ENCODE data around the gene SDC4.

Gene SDC4

DNA sequence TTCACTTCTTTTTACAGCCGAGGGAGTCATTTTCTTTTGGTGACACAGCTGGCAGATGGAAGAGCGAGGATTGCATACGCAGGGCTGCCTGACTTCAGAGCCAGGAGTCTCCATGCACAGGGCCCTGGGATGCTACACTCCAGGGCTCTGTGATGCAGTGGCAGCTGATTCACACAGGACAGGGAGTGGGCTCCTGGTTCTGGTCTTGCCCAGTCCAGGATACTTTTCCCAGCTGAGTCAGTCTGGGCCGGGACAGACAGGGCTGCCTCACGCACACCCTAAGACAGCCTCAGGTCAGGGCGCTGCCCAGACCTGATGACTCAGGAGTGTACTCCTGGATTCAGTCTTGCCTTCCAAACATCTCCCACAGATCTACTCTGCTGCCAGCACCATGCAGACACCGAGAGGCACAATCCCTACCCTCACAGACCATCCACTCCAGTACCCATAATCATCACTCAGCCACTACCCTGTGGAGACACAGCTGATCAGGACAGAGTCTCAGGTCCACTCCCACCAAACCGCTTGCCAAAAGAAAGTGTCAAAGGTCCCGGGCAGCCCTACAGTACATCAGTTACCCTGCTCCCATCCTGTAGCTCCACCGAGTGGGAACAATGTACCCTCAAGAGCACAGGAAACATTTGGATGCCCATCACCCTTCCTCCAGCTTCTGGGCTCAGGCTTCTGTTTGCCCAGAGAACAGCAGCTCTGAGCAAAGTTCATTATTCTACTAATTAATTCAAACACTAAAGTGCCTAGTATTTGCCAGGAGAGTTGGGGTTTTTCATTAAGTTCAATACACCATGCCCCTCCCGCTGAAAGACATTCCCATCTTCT is 11.5 kb downstream of the SDC4 start:
- TF ChIP-seq, protein P1, sequence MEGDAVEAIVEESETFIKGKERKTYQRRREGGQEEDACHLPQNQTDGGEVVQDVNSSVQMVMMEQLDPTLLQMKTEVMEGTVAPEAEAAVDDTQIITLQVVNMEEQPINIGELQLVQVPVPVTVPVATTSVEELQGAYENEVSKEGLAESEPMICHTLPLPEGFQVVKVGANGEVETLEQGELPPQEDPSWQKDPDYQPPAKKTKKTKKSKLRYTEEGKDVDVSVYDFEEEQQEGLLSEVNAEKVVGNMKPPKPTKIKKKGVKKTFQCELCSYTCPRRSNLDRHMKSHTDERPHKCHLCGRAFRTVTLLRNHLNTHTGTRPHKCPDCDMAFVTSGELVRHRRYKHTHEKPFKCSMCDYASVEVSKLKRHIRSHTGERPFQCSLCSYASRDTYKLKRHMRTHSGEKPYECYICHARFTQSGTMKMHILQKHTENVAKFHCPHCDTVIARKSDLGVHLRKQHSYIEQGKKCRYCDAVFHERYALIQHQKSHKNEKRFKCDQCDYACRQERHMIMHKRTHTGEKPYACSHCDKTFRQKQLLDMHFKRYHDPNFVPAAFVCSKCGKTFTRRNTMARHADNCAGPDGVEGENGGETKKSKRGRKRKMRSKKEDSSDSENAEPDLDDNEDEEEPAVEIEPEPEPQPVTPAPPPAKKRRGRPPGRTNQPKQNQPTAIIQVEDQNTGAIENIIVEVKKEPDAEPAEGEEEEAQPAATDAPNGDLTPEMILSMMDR (IDR thresholded peaks at IDR 0.05; ENCODE audit: control insufficient read depth, insufficient read depth, low read depth, low read length, missing control alignments): no peak
- no peak overlapping the region for H3K4me3 ChIP-seq (ENCODE audit: control insufficient read depth, low read depth, low read length)
- peak; percentile 93 for DNase-seq (ENCODE audit: low read depth)

DNA sequence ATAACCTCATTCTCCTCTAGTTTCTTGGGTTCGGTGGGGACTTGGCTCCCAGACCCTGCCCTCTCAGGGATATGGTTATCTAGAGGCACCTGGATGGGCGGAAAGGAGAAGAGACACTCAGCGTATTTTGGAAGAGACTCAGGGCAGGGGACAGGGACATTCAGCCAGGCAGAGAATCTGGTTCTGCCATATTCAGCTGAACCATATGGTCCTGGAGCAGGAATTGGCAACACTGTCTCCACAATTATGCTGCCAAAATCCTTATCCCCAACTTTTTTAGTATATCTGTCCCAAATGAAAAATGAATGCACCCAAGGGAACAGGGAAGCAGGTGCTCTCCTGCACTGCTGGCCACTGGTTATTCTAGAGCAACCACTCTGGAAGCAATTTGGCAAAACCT is 17.7 kb downstream of the SDC4 start:
- TF ChIP-seq, protein P1 (IDR thresholded peaks at IDR 0.05; ENCODE audit: control insufficient read depth, insufficient read depth, low read depth, low read length, missing control alignments): no peak
- DNase-seq (ENCODE audit: low read depth): no peak
- H3K4me3 ChIP-seq (ENCODE audit: control insufficient read depth, low read depth, low read length): no peak overlapping the region

DNA sequence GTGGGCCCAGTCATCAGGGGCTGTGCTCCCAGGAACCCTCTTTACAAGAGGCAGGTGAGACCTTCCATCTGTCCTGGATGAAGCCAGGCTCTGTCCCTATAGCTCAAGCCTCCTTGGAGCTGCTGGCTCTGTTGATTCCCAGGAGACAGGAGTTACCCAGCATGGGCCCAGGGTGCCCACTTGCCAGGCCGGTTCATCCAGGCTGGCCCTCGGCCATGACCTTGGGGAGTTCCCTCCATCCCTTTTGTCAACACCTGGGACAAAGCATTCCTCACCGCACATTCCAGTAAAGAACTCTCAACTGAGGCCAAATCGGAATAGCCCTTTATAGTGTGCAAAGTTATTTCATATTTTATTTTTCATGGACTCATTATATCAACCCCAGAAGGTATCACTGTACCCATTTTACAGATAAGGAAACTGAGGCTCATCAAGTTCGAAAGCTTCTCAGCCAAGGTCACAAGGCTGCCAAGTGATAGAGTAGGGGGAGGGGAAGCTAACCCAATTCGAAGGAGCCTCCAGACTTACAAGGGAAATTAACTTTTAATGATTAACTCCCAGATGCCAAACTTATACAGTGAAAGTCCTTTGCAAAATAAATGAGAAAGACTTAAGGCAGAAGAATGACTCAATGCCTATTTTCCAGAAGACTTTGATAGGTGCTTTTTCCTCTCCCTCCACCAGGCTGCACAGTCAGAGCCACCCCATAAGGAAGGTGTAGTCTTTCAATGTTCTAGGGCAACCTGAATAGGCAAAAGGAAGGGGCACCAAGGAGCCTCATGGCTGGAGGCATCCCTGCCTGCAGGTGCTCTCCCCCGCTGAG is 18.5 kb downstream of the SDC4 start:
- no peak for DNase-seq (ENCODE audit: low read depth)
- TF ChIP-seq, protein P1 (IDR thresholded peaks at IDR 0.05; ENCODE audit: control insufficient read depth, insufficient read depth, low read depth, low read length, missing control alignments): no peak

DNA sequence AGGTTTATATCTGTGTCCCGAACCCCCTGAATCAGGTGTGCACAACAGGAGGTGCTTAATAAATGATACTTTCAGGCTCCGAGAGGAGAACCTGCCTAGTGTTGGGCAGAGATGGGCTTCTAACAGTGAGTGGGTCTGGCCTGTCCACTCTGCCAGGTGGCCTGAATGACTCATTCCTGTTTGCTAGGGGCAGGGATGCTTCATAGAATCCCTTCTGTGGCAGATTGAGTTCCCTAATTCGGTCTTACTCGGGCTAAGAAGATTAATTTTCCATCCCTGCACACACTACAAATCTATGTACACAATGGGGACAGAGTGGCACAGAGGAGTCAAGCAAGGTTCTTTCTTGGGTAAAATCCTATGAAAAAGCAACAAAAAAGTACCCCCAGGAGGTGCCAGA is 19.8 kb downstream of the SDC4 start:
- no peak overlapping the region for H3K4me3 ChIP-seq (ENCODE audit: control insufficient read depth, low read depth, low read length)
- TF ChIP-seq, protein P1 (IDR thresholded peaks at IDR 0.05; ENCODE audit: control insufficient read depth, insufficient read depth, low read depth, low read length, missing control alignments): no peak
- no peak for DNase-seq (ENCODE audit: low read depth)

More for the DNA sequence above, 18.5 kb downstream of the SDC4 start:
- no peak overlapping the region for H3K4me3 ChIP-seq (ENCODE audit: control insufficient read depth, low read depth, low read length)

DNA sequence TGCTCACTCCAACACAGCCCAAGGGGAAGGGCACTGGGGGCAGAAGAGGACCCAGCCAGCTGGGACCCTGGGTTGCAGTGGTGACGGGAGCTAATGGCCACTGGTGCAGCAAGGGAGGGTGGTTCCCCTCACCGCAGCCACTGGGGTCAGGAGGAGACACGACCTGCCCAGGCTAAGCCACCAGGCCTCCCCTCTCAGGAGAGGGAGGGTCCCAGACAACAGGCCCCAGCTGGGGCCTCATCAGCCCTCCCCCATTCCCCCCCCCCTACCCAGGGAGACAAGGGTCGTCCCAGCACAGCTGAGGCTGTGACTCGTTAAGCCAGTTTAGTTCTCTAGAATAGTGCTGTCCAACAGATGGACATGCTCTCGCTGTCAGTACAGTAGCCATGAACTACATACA is 22.9 kb downstream of the SDC4 start:
- H3K4me3 ChIP-seq (ENCODE audit: control insufficient read depth, low read depth, low read length): no peak overlapping the region
- DNase-seq (ENCODE audit: low read depth): no peak
- TF ChIP-seq, protein P1 (IDR thresholded peaks at IDR 0.05; ENCODE audit: control insufficient read depth, insufficient read depth, low read depth, low read length, missing control alignments): no peak

DNA sequence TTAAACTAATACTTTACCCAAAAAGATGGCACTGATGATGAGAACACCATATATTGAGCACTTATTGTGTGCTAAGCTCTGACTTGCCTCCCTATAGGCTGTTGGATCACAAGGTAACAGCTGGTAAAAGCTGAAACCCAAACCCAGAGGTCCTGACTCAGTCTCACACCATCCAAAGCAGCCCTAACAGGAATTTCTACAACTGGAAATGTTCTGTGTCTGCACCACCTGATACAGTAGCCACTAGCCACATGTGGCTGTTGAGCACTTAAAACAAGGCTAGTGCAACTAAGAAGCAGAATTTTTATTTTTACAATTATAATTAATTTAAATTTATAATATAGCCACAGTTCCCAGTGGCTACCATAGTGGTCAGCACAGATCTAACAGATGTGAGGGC is 24.5 kb downstream of the SDC4 start:
- TF ChIP-seq, protein P1 (IDR thresholded peaks at IDR 0.05; ENCODE audit: control insufficient read depth, insufficient read depth, low read depth, low read length, missing control alignments): no peak
- H3K4me3 ChIP-seq (ENCODE audit: control insufficient read depth, low read depth, low read length): no peak overlapping the region
- no peak for DNase-seq (ENCODE audit: low read depth)
